Measurements from ENCODE around the gene ATXN2.

The ATXN2 gene

GRCh38 chr12:111420494-111420893, 178.6 kb downstream of the ATXN2 start:
- DNase-seq (ENCODE audit: low read depth in 2 of 2) = no peak

- DNase-seq (ENCODE audit: low read depth in 2 of 2) = no peak
Observed at GRCh38 chr12:111419784-111420183, 179.3 kb downstream of the ATXN2 start.

GRCh38 chr12:111418594-111418880, 180.6 kb downstream of the ATXN2 start:
- DNase-seq (ENCODE audit: low read depth in 2 of 2) = no peak

- DNase-seq (ENCODE audit: low read depth in 2 of 2) = no peak
Observed at GRCh38 chr12:111417784-111418593, 181.1 kb downstream of the ATXN2 start.

GRCh38 chr12:111417290-111417689, 181.8 kb downstream of the ATXN2 start:
- DNase-seq (ENCODE audit: low read depth in 2 of 2) = no peak

GRCh38 chr12:111414711-111415252, 184.3 kb downstream of the ATXN2 start:
- no peak for DNase-seq (ENCODE audit: low read depth in 2 of 2)

- DNase-seq (ENCODE audit: low read depth in 2 of 2) = no peak
Observed at GRCh38 chr12:111413442-111414086, 185.6 kb downstream of the ATXN2 start.

GRCh38 chr12:111412830-111413441, 186.2 kb downstream of the ATXN2 start:
- DNase-seq (ENCODE audit: low read depth in 2 of 2) = no peak

GRCh38 chr12:111412007-111412829, 186.9 kb downstream of the ATXN2 start:
- DNase-seq (ENCODE audit: low read depth in 2 of 2) = no peak

GRCh38 chr12:111411185-111411764, 187.8 kb downstream of the ATXN2 start:
- no peak for DNase-seq (ENCODE audit: low read depth in 2 of 2)

- no peak for DNase-seq (ENCODE audit: low read depth in 2 of 2)
Observed at GRCh38 chr12:111410431-111411184, 188.5 kb downstream of the ATXN2 start.

GRCh38 chr12:111409780-111410430, 189.2 kb downstream of the ATXN2 start:
- no peak for DNase-seq (ENCODE audit: low read depth in 2 of 2)

- no peak for DNase-seq (ENCODE audit: low read depth in 2 of 2)
Observed at GRCh38 chr12:111409403-111409779, 189.7 kb downstream of the ATXN2 start.

- DNase-seq (ENCODE audit: low read depth in 2 of 2) = no peak
Observed at GRCh38 chr12:111408686-111409402, 190.3 kb downstream of the ATXN2 start.

GRCh38 chr12:111408116-111408440, 191.0 kb downstream of the ATXN2 start:
- no peak for DNase-seq (ENCODE audit: low read depth in 2 of 2)

- no peak for DNase-seq (ENCODE audit: low read depth in 2 of 2)
Observed at GRCh38 chr12:111407377-111408115, 191.6 kb downstream of the ATXN2 start.

GRCh38 chr12:111406474-111407376, 192.4 kb downstream of the ATXN2 start:
- peak in 1 of 2 donors; percentile 64 for DNase-seq (ENCODE audit: low read depth in 2 of 2)

GRCh38 chr12:111405859-111406473, 193.1 kb downstream of the ATXN2 start, which contains the start of gene SH2B3:
SH2B3 (plus strand) TSS chr12:111405923; CDS start chr12:111418146, 12,223 bp downstream.
- DNase-seq (ENCODE audit: low read depth in 2 of 2) = peak in 1 of 2 donors; percentile 66

Data from stimulated activated CD8-positive, alpha-beta memory T cell treated with anti-CD3 and anti-CD28 coated beads, Interleukin-15, amount 100 ng/mL, for 48 hours (primary cell).